NOMO-1 (cell line): ENCODE measurements around the gene NMNAT2.
"Not testable (repeated sequence)": the region's sequence is repeated elsewhere in the genome, so short reads cannot be mapped to it uniquely, and the experiment has no call there.

Source experiments
- DNase-seq, 2 experiments: peaks; one replicate each; lab custom pipeline; 2025; ENCODE audit not compliant: unreplicated experiment in 2 of 2; lab: John Stamatoyannopoulos, UW

Gene NMNAT2

GRCh38 chr1:183243161-183244050, 174.8 kb downstream of the NMNAT2 start:
- peak; percentile 34 to 71 for DNase-seq

DNA sequence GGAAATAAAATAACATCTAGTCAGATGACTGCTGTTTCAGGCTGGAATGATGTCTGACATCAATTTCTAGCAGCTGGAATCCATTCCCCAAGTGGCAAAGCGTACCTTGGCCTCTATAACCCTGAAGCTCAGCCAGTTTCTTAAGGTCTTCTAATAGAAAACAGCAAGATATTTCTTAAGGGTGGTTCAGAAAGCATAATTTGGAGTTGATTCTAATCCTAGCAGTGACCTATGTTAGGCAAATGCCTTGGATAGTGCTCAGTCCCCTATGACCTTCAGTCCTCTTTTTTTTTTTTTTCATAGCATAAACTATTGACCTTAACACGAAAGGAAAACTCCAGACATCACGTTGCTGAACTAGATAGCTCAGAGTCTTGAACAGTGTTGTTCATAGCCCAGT, 175.6 kb downstream of the NMNAT2 start:
- DNase-seq, result no peak

- DNase-seq, result no peak
These were observed 176.7 kb downstream of the NMNAT2 start for GRCh38 chr1:183241471-183241870.

DNA sequence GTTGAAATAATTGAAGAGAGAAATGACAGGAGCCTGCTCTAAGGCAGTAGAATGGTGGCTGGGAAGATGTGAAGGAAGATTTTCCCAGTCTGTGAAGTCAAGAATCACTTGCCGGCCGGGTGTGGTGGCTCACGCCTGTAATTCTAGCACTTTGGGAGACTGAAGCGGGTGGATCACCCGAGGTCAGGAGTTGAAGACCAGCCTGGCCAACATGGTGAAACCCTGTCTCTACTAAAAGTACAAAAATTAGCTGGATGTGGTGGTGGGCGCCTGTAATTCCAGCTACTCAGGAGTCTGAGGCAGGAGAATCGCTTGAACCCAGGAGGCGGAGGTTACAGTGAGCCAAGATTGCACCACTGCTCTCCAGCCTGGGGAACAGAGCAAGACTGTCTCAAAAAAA, 177.3 kb downstream of the NMNAT2 start:
- DNase-seq, result not testable (repeated sequence)

GRCh38 chr1:183240526-183240825, 177.7 kb downstream of the NMNAT2 start:
- no peak for DNase-seq

DNA sequence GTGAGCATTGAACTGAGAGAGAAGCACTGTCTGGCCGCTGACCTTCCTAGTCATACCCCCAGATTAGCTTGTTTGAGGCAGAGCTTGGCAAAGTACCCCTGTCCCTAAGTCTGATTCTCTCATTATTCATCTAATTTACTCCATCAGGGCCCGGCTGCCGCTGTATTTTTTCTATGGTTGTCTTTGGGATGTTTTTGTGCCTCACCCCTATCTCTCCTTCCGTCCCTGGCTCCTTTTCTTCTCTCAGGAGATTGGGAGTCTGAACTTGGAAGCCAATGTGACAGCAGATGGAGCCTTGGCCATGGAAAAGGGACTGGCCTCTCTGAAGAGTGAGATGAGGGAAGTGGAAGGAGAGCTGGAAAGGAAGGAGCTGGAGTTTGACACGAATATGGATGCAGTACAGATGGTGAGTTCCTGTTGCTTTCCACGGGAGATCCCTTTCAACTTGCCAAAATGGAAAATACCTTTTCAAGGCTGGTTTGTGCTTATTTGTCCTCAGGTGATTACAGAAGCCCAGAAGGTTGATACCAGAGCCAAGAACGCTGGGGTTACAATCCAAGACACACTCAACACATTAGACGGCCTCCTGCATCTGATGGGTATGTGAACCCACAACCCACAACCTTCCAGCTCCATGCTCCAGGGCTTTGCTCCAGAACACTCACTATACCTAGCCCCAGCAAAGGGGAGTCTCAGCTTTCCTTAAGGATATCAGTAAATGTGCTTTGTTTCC, 178.2 kb downstream of the NMNAT2 start:
- no peak for DNase-seq

GRCh38 chr1:183239220-183239742, 178.9 kb downstream of the NMNAT2 start:
- no peak for DNase-seq

GRCh38 chr1:183238071-183238470, 180.1 kb downstream of the NMNAT2 start:
- DNase-seq, result no peak

GRCh38 chr1:183237046-183237445, 181.1 kb downstream of the NMNAT2 start:
- DNase-seq, result no peak

DNA sequence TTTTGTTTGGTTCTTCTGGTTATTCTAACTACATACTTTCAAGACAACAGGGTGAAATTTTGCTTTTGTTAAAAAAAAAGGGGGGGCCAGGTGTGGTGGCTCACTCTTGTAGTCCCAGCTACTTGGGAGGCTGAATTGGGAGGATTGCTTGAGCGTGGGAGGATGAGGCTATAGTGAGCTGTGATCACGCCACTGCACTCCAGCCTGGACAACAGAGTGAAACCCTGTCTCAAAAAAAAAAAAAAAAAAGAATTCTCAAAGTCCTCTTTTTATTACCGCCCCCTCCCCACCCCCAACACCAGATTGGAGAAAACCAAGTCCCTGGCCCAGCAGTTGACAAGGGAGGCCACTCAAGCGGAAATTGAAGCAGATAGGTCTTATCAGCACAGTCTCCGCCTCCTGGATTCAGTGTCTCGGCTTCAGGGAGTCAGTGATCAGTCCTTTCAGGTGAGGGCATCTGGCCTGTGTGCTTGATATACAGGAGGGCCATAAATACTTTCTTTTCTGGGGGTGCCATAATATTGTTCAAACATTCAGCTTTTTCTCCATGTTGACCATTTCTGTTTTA, 181.9 kb downstream of the NMNAT2 start:
- no peak for DNase-seq

- DNase-seq, result no peak
These were observed 182.7 kb downstream of the NMNAT2 start for GRCh38 chr1:183235503-183235902.

DNA sequence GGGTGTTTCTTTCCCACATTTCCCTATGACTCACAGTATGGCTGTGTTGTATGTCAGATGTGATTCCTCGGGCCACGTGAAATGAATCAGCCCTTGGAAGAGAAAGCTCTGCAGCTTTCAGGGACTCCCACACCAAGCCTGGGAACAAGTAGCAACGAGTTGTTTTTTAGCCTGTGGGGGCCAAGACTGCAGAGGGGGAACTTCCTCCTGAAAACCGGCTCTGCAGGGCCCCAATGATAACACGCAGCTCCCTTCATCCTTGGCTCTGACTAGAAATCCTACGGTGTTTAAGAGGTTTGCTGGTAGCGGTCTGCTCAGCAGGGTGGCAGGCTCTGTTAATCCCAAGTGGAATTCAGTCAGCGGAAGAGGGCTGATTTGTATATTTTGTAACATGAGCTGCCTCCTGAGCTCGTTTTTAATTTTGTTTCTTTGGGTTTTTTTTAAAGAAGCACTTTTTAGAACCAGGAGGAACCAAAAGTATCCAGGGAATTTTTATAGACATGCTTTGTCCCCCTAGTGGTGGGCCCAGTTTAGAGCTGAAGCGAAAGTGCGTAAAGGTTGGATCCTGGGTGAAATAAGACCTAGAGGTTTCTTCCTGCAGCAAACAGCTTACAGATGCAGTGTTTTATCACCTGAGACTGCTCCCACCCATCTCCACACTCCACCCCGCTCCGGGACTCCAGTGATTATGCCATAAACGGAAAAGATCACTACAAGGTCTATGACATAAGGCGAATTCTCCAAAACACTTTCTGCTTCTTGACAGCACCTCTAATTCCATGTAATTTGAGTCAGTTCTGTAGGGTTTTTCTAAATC, 183.3 kb downstream of the NMNAT2 start:
- no peak for DNase-seq

DNA sequence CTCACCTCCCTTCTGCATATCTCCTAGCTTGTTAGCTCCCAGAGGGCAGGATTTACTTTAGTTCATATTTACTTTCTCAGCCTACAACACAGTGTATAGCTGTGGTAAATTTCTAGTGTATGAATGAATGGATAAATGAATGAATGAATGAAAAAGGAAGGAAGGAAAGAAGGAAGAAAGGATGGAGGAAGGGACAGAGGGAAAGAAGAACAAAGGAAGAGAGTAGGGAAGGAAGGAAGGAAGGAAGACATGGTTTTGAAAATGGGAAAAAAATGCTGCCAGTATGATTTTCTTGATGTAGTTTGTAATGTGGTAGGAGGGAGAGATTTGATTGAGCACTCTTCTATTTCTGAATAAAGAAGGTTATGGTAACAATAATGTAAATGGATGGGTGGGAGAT, 185.1 kb downstream of the NMNAT2 start:
- no peak for DNase-seq

- DNase-seq, result no peak
These were observed 186.6 kb downstream of the NMNAT2 start for GRCh38 chr1:183231545-183231944.

DNA sequence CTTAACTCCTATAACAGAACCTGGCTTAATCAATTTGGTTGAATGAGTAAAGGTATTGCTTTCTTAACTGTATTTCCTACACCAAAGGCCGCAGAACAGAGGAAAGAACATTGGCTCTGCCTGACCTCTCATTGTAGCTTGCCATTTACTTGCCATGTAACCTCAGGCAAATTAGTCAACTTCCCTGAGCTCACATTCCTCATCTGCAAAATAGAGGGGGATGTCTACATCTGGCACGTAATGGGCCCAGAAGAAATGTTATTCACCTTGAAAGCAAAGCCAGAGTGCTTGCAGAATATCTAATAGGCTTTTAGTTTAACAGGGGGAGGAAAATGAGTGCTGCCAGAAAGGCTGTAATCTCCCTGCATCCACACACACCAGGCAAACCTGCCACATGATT, 187.8 kb downstream of the NMNAT2 start:
- no peak for DNase-seq

GRCh38 chr1:183228347-183229220, 189.6 kb downstream of the NMNAT2 start:
- no peak for DNase-seq

- no peak for DNase-seq
These were observed 190.5 kb downstream of the NMNAT2 start for GRCh38 chr1:183227422-183228346.

DNA sequence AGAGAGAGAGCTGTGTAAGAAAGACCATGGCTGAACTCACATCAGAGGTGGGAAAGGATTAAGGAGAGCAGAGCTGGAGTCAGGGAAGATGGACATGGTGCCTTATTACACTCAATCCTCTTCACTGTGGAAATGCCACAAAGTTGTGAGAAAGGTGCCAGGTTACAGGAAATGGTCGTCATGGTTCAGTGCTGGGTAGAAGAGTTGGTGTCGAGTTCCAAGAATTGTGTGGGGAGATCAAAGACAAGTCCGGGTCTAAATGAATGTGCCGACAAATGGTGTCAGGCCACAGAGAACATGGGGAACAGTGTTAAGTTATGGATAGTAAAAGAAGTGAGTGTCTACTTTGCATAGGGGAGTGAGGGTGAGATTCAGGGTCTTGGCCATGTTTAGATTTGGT, 191.2 kb downstream of the NMNAT2 start:
- no peak for DNase-seq

DNA sequence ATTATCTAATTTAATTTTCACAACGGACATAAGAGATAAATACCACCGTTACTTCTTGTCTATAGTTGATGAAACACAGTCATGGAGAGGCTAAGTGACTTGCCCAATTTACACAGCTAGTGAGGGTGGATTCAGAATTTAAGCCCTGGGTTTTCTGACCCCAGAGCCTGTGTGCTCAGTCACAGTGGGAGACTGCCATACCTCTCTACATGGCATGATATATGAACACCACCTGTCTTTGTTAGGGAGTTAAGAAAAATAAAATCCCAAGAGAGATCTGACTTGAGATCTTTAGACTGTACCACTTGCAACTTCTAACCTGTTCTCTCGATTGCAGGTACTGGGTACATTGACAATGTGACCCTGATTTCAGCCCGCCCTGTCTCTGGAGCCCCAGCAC, 191.8 kb downstream of the NMNAT2 start:
- DNase-seq, result no peak
